Hepatocyte (in vitro differentiated cells): ENCODE results near the gene PLXNA3. TPM values are rescaled to one million over a fixed set of nuclear protein-coding genes. Genes with fewer than 3 reads are reported as not detected.

ENCODE experiments used
- DNase-seq: peaks from one replicate; pipeline ENCODE4 v3.0.0-alpha.2; 2016; ENCODE audit warnings: low spot score
- H2AFZ ChIP-seq: fragments of 200-600 bp; sonication (generic); 2 replicates; pipeline ENCODE4 v1.6.0; 2016; ENCODE audit warnings: antibody characterized with exemption, mild to moderate bottlenecking
- H3K27ac ChIP-seq: fragments of 200-600 bp; sonication (generic); 2 replicates; pipeline ENCODE4 v1.5.1; 2016; ENCODE audit warnings: mild to moderate bottlenecking
- H3K27me3 ChIP-seq: fragments of 200-600 bp; sonication (generic); 2 replicates; pipeline ENCODE4 v1.6.1; 2016
- H3K36me3 ChIP-seq: fragments of 200-600 bp; sonication (generic); replicated peaks from 2 replicates; pipeline ENCODE4 v1.5.1; 2016; ENCODE audit warnings: low read depth; ENCODE audit not compliant: insufficient read depth
- H3K4me1 ChIP-seq: fragments of 200-600 bp; sonication (generic); 2 replicates; pipeline ENCODE4 v1.5.1; 2016; ENCODE audit warnings: mild to moderate bottlenecking, moderate library complexity; ENCODE audit not compliant: insufficient read depth
- H3K4me2 ChIP-seq: fragments of 200-600 bp; sonication (generic); 2 replicates; pipeline ENCODE4 v1.6.0; 2016
- H3K4me3 ChIP-seq: fragments of 200-600 bp; sonication (generic); 2 replicates; pipeline ENCODE4 v1.5.1; 2016; ENCODE audit warnings: mild to moderate bottlenecking
- H3K79me2 ChIP-seq: fragments of 200-600 bp; sonication (generic); 2 replicates; pipeline ENCODE4 v1.6.0; 2017; ENCODE audit warnings: mild to moderate bottlenecking
- H3K9me2 ChIP-seq: fragments of 200-600 bp; sonication (generic); replicated peaks from 2 replicates; pipeline ENCODE4 v1.6.0; 2017; ENCODE audit warnings: mild to moderate bottlenecking; ENCODE audit not compliant: insufficient read depth
- H3K9me3 ChIP-seq: fragments of 200-600 bp; sonication (generic); 2 replicates; pipeline ENCODE4 v1.5.1; 2016; ENCODE audit warnings: low read depth, mild to moderate bottlenecking
- H4K20me1 ChIP-seq: fragments of 200-600 bp; sonication (generic); 2 replicates; pipeline ENCODE4 v1.6.0; 2016; ENCODE audit warnings: mild to moderate bottlenecking; ENCODE audit not compliant: insufficient read depth, poor library complexity, severe bottlenecking
- CTCF ChIP-seq: fragments of 200-600 bp; sonication (generic); IDR thresholded peaks from 2 replicates; pipeline ENCODE4 v1.5.1; 2016; ENCODE audit warnings: antibody characterized with exemption, mild to moderate bottlenecking; ENCODE audit not compliant: poor library complexity
- EZH2 ChIP-seq: fragments of 200-600 bp; sonication (generic); IDR thresholded peaks from 2 replicates; pipeline ENCODE4 v1.6.1; 2016; ENCODE audit warnings: antibody characterized with exemption, mild to moderate bottlenecking, borderline replicate concordance
- EZH2phosphoT487 ChIP-seq: fragments of 200-600 bp; sonication (generic); IDR thresholded peaks from one replicate; pipeline ENCODE4 v1.6.1; 2018; ENCODE audit warnings: antibody characterized with exemption, mild to moderate bottlenecking, low read depth, moderate library complexity; ENCODE audit not compliant: unreplicated experiment, severe bottlenecking
- WGBS: methylation state at CpG from one replicate; pipeline ENCODE4 v1.1.6; 2016; ENCODE audit warnings: low lambda C conversion rate; ENCODE audit errors: missing lambda C conversion rate; 5-methylcytosine and 5-hydroxymethylcytosine counted together
- polyA plus RNA-seq: library from polyadenylated mRNA; unstranded; fragments of >200 nt; fragmentation: Nextera tagmentation; extraction: Ambion mirVana; gene quantifications from 2 replicates; pipeline ENCODE4 v1.2.1, GENCODE V29; 2016
- total RNA-seq: library from RNA; depleted of rRNA; stranded (reverse); fragments of >200 nt; gene quantifications from 2 replicates; pipeline ENCODE4 v1.2.3, GENCODE V29; 2014

Gene PLXNA3
- total and polyA plus RNA-seq, 2 experiments from 2014 or later, result 14.1 to 28.7 TPM

GRCh38 chrX:154426916-154427770 lies 30.9 kb upstream of the PLXNA3 start:
- H3K9me2 ChIP-seq, result no peaks in the 10 kb centered on the region
- H3K4me3 ChIP-seq, result no peak overlapping the region
- no peak overlapping the region for H2AFZ ChIP-seq
- no peaks in the 10 kb centered on the region for H4K20me1 ChIP-seq
- H3K4me2 ChIP-seq, result peak overlapping the region; percentile 79
- 85% methylated on average over 12 of the region's 13 CpGs for WGBS
- H3K9me3 ChIP-seq, result no peaks in the 10 kb centered on the region
- DNase-seq, result no peak
- H3K27me3 ChIP-seq, result no peaks in the 10 kb centered on the region
- H3K79me2 ChIP-seq, result peaks cover 28% of the 10 kb centered on the region
- no peak overlapping the region for H3K27ac ChIP-seq
- H3K4me1 ChIP-seq, result no peaks in the 10 kb centered on the region
- no peaks in the 10 kb centered on the region for H3K36me3 ChIP-seq
- TF ChIP-seq CTCF, result no peak
- no peak for TF ChIP-seq EZH2
- no peak for TF ChIP-seq EZH2phosphoT487

- Histone ChIP-seq H3K4me2 (peak within 1 kb of the TSS; percentile 85), H3K27ac (peak within 1 kb of the TSS; percentile 88), H3K9me2 (no peaks in the 10 kb centered on the region), H3K4me3 (peak within 1 kb of the TSS; percentile 58), H3K27me3 (no peaks in the 10 kb centered on the region), H3K4me1 (no peaks in the 10 kb centered on the region), H3K9me3 (no peaks in the 10 kb centered on the region), H3K79me2 (peaks cover 28% of the 10 kb centered on the region), H3K36me3 (no peaks in the 10 kb centered on the region), H4K20me1 (no peaks in the 10 kb centered on the region), H2AFZ (peak within 1 kb of the TSS; percentile 84)
- 55% methylated on average over 61 of the region's 87 CpGs for WGBS
- no peak for TF ChIP-seq EZH2phosphoT487
- peak; percentile 3 for TF ChIP-seq CTCF
- TF ChIP-seq EZH2, result no peak
- peak; percentile 92 for DNase-seq
These were observed 29.6 kb upstream of the PLXNA3 start, which contains the start of gene ATP6AP1 for GRCh38 chrX:154428176-154429171. Gene ATP6AP1 (plus strand): TSS chrX:154428677. CDS start chrX:154428693, 16 bp downstream.

- no peaks in the 10 kb centered on the region for H3K36me3 ChIP-seq
- no peak overlapping the region for H3K27ac ChIP-seq
- DNase-seq, result no peak
- H3K4me3 ChIP-seq, result peak overlapping the region; percentile 58
- no peaks in the 10 kb centered on the region for H3K9me3 ChIP-seq
- H3K27me3 ChIP-seq, result no peaks in the 10 kb centered on the region
- TF ChIP-seq EZH2phosphoT487 (no peak), CTCF (no peak), EZH2 (no peak)
- WGBS, result 87% methylated on average over 2 of the region's 2 CpGs
- peak overlapping the region; percentile 85 for H3K4me2 ChIP-seq
- H3K9me2 ChIP-seq, result no peaks in the 10 kb centered on the region
- H3K79me2 ChIP-seq, result peaks cover 28% of the 10 kb centered on the region
- no peaks in the 10 kb centered on the region for H4K20me1 ChIP-seq
- H2AFZ ChIP-seq, result no peak overlapping the region
- H3K4me1 ChIP-seq, result no peaks in the 10 kb centered on the region
These were observed 28.4 kb upstream of the PLXNA3 start for GRCh38 chrX:154429711-154430110.
